Loucy (cell line): ENCODE results near the gene ECT2.
A peak's percentile ranks its signal among the peaks of the same experiment; 100 is the strongest.

ENCODE experiments used
- H2AFZ ChIP-seq: fragments of 200-600 bp; sonication (generic); 2 replicates; pipeline ENCODE4 v1.6.0; 2016; ENCODE audit warnings: antibody characterized with exemption, mild to moderate bottlenecking, low read length, moderate library complexity
- H3F3A ChIP-seq: fragments of 200-600 bp; 2 replicates; pipeline ENCODE4 v1.6.0; 2016; ENCODE audit warnings: antibody characterized with exemption, low read depth, mild to moderate bottlenecking
- H3K27me3 ChIP-seq: fragments of 200-600 bp; sonication (generic); 2 replicates; pipeline ENCODE4 v1.6.1; 2014; ENCODE audit warnings: low read length, mild to moderate bottlenecking; ENCODE audit not compliant: insufficient read depth, poor library complexity, severe bottlenecking
- H3K36me3 ChIP-seq: fragments of 200-600 bp; sonication (generic); 2 replicates; pipeline ENCODE4 v1.6.1; 2016; ENCODE audit warnings: low read length; ENCODE audit not compliant: insufficient read depth
- H3K4me1 ChIP-seq: fragments of 200-600 bp; sonication (generic); 2 replicates; pipeline ENCODE4 v1.5.1; 2014; ENCODE audit warnings: low read length, mild to moderate bottlenecking; ENCODE audit not compliant: insufficient read depth, poor library complexity, severe bottlenecking
- H3K4me2 ChIP-seq: fragments of 200-600 bp; sonication (generic); 2 replicates; pipeline ENCODE4 v1.6.0; 2014; ENCODE audit warnings: antibody characterized with exemption, low read length, low read depth, mild to moderate bottlenecking; ENCODE audit not compliant: poor library complexity, severe bottlenecking
- H3K4me3 ChIP-seq: fragments of 200-600 bp; sonication (generic); 2 replicates; pipeline ENCODE4 v1.5.1; 2014; ENCODE audit warnings: low read length, mild to moderate bottlenecking, mixed read lengths; ENCODE audit not compliant: poor library complexity, severe bottlenecking
- H3K79me2 ChIP-seq: fragments of 200-600 bp; sonication (generic); 2 replicates; pipeline ENCODE4 v1.6.1; 2014; ENCODE audit warnings: low read length; ENCODE audit not compliant: insufficient read depth
- H3K9ac ChIP-seq: fragments of 200-600 bp; sonication (generic); 2 replicates; pipeline ENCODE4 v1.6.0; 2014; ENCODE audit warnings: mild to moderate bottlenecking, low read depth, low read length, moderate library complexity; ENCODE audit not compliant: poor library complexity, severe bottlenecking
- H3K9me2 ChIP-seq: fragments of 200-600 bp; sonication (generic); replicated peaks from 2 replicates; pipeline ENCODE4 v1.6.1; 2016; ENCODE audit warnings: low read depth, low read length, mixed read lengths
- H3K9me3 ChIP-seq: fragments of 200-600 bp; sonication (generic); 2 replicates; pipeline ENCODE4 v1.6.1; 2014; ENCODE audit warnings: mild to moderate bottlenecking, antibody characterized with exemption, low read length, low read depth; ENCODE audit not compliant: insufficient read depth
- H4K20me1 ChIP-seq: fragments of 200-600 bp; sonication (generic); 2 replicates; pipeline ENCODE4 v1.6.0; 2014; ENCODE audit warnings: antibody characterized with exemption, low read length, mild to moderate bottlenecking; ENCODE audit not compliant: insufficient read depth, poor library complexity, severe bottlenecking
- EZH2phosphoT487 ChIP-seq: fragments of 200-600 bp; IDR thresholded peaks from 2 replicates; pipeline ENCODE4 v1.6.1; 2018; ENCODE audit warnings: antibody characterized with exemption, mild to moderate bottlenecking, moderate library complexity, borderline replicate concordance
- TF ChIP-seq, protein P1 (sequence below): fragments of 200-600 bp; sonication (generic); conservative IDR thresholded peaks from 2 replicates; pipeline ENCODE4 v1.5.1; 2014; ENCODE audit warnings: mild to moderate bottlenecking, antibody characterized with exemption, low read length

Gene ECT2

DNA sequence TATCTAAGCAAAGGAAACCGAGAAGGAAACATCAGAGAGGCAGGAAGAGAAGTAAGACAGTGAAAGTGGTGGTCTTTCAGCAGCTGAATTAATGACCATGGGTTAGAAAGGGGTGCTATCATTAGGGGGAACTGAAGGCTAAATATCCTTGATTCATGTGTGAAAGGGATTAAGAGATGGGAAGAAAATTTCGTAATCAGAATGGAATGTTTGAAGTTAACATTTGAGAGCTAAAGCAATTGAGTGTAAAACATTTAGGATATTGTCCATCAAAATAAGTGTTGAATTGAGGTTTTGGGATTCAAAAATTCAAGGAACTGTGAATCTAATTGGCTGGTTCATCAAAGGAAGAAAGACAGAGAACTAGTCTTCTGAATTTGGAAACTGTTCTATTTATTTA lies 4.1 kb upstream of the ECT2 start:
- no peaks in the 10 kb centered on the region for H4K20me1 ChIP-seq
- H3K9ac ChIP-seq: no peak overlapping the region
- no peaks in the 10 kb centered on the region for H3K9me3 ChIP-seq
- H3K27me3 ChIP-seq: no peaks in the 10 kb centered on the region
- peaks cover 6% of the 10 kb centered on the region for H3K4me1 ChIP-seq
- no peak overlapping the region for H3K4me3 ChIP-seq
- H2AFZ ChIP-seq: no peak overlapping the region
- H3K4me2 ChIP-seq: no peak overlapping the region
- H3F3A ChIP-seq: no peaks in the 10 kb centered on the region
- no peaks in the 10 kb centered on the region for H3K36me3 ChIP-seq
- H3K79me2 ChIP-seq: peaks cover 8% of the 10 kb centered on the region
- H3K9me2 ChIP-seq: no peaks in the 10 kb centered on the region
- TF ChIP-seq, protein P1, sequence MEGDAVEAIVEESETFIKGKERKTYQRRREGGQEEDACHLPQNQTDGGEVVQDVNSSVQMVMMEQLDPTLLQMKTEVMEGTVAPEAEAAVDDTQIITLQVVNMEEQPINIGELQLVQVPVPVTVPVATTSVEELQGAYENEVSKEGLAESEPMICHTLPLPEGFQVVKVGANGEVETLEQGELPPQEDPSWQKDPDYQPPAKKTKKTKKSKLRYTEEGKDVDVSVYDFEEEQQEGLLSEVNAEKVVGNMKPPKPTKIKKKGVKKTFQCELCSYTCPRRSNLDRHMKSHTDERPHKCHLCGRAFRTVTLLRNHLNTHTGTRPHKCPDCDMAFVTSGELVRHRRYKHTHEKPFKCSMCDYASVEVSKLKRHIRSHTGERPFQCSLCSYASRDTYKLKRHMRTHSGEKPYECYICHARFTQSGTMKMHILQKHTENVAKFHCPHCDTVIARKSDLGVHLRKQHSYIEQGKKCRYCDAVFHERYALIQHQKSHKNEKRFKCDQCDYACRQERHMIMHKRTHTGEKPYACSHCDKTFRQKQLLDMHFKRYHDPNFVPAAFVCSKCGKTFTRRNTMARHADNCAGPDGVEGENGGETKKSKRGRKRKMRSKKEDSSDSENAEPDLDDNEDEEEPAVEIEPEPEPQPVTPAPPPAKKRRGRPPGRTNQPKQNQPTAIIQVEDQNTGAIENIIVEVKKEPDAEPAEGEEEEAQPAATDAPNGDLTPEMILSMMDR: no peak

DNA sequence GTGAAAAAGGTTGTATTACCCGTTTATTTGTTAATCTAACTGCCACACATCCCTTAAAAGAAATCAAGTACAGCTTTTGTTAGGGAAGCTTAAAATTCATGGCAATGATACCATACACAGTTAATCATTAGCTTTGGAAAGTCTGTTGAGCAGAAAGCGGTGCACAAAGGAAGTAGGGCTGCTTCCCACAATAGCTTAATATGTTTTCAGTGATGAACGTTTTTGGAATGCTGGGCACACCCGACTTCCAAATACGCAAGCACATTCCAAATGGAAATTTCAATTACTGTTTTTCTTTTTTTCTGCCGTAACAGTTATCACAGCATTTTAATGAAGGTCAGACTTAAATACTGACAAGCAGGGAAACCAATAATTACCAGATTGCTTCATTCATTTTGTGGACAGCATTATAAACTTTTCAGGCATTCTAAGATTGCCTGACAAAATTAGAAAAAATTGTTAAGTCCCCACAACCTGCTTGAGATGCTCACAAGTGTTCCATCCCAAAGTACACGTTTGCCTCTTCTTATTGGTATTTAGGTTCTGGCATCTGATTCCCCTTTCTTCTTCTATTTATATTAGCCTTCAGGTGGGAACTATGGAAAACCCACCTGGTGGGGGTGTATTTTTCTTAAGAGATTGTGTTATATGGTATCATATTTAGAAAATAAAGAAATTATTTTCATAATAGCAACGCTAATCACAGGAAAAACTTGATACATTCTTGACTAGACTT lies 1.1 kb upstream of the ECT2 start:
- Histone ChIP-seq H3K4me3 (peak overlapping the region; percentile 77), H3F3A (no peaks in the 10 kb centered on the region), H3K9me2 (no peaks in the 10 kb centered on the region), H2AFZ (0 out of 2 replicates have a peak overlapping the region, but pooled peaks have one; percentile 77), H3K4me2 (peak overlapping the region; percentile 75), H3K9ac (no peak overlapping the region), H3K27me3 (no peaks in the 10 kb centered on the region), H3K36me3 (no peaks in the 10 kb centered on the region), H3K4me1 (peaks cover 18% of the 10 kb centered on the region), H4K20me1 (peaks cover 18% of the 10 kb centered on the region), H3K79me2 (peaks cover 37% of the 10 kb centered on the region), H3K9me3 (no peaks in the 10 kb centered on the region)
- TF ChIP-seq, protein P1: no peak
- no peak for TF ChIP-seq EZH2phosphoT487

DNA sequence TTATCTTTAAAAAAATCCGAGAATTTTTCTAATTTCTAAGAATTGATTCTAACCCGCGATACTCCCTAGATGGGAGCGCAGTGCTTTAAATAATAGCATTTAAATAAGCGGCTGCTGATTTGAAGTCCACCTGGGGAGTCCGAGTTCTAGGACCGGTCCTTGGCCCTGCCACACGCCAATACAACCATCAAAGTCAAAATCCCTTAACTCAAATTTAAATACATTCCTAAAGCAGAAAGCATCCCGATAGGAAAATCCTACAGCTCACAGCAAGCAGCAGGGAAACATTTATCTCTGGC lies 508 bp upstream of the ECT2 start:
- no peak for TF ChIP-seq EZH2phosphoT487
- TF ChIP-seq, protein P1: no peak
- Histone ChIP-seq H3K9me3 (no peaks in the 10 kb centered on the region), H3F3A (no peaks in the 10 kb centered on the region), H3K36me3 (no peaks in the 10 kb centered on the region), H3K4me2 (peak overlapping the region; percentile 75), H2AFZ (peak overlapping the region; percentile 77), H3K9ac (peak overlapping the region; percentile 61), H3K4me1 (peaks cover 23% of the 10 kb centered on the region), H3K9me2 (no peaks in the 10 kb centered on the region), H3K79me2 (peaks cover 43% of the 10 kb centered on the region), H3K4me3 (peak overlapping the region; percentile 77), H4K20me1 (peaks cover 25% of the 10 kb centered on the region), H3K27me3 (no peaks in the 10 kb centered on the region)
